GM13976 (cell line): ENCODE data around the gene FOXN3.

ENCODE experiments used
- DNase-seq: peaks from one replicate; pipeline ENCODE4 v3.0.0; 2012; ENCODE audit warnings: low spot score
- CTCF ChIP-seq: IDR thresholded peaks from 2 replicates; pipeline ENCODE4 v1.5.1; 2012; ENCODE audit warnings: borderline replicate concordance, mild to moderate bottlenecking; ENCODE audit not compliant: insufficient read depth; ENCODE audit errors: extremely low read depth, missing control alignments, control extremely low read depth
- in situ Hi-C: fragments of 300-500 bp; cut with MboI; formaldehyde crosslinking; loops from one replicate; pipeline ENCODE4 v1.12.0; 2022; ENCODE audit warnings: low sequenced_read_pairs, mixed read lengths, inconsistent platforms; ENCODE audit not compliant: unreplicated experiment

Gene FOXN3

GRCh38 chr14:89352976-89353765 is 63.9 kb downstream of the FOXN3 start:
- no peak for TF ChIP-seq CTCF
- no peak for DNase-seq
- in situ Hi-C loops: no loop called here

GRCh38 chr14:89351516-89352404 is 65.3 kb downstream of the FOXN3 start:
- TF ChIP-seq CTCF: no peak
- in situ Hi-C loops: no loop called here
- peak; percentile 61 for DNase-seq

GRCh38 chr14:89351221-89351515 is 65.9 kb downstream of the FOXN3 start:
- no peak for DNase-seq
- TF ChIP-seq CTCF: no peak
- in situ Hi-C loops: no loop called here

- in situ Hi-C loops: no loop called here
- no peak for DNase-seq
- TF ChIP-seq CTCF: no peak
Observed at GRCh38 chr14:89350152-89350551, 66.9 kb downstream of the FOXN3 start.

- no peak for TF ChIP-seq CTCF
- DNase-seq: no peak
- in situ Hi-C loops: no loop called here
Observed at GRCh38 chr14:89349171-89350008, 67.6 kb downstream of the FOXN3 start.

- no peak for TF ChIP-seq CTCF
- DNase-seq: no peak
- in situ Hi-C loops: no loop called here
Observed at GRCh38 chr14:89348722-89349121, 68.3 kb downstream of the FOXN3 start.
